ENCODE data around the gene CYREN.

Gene CYREN

DNA sequence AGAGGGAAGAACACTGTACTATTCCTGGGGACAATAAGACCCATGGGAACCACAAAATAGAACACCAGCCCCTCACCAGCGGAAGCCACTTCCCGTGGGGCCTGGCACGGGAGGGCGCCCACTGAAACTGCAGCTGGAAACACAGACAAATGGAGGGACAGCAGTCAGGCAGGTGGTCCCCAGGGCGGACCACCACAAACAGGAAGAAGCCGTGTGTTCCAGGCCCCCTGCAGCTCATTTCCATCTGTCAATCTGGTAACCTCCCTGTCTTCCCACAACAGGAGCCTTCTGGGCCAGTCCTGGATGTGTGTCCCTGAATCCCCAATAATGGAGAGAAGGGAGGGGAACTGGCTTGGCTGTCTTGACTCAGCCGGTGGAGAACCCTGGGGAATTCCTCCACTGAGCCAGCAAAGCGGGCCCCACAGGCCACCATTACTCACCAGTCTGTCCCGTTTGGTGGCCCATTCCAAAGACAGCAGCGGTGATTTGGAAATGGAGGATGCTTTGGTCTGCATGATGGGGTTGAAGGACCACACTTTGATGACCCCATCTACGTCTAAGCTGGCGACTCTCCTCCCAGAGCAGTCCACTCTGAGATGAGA is 24.1 kb upstream of the CYREN start:
- TF ChIP-seq, protein P1, sequence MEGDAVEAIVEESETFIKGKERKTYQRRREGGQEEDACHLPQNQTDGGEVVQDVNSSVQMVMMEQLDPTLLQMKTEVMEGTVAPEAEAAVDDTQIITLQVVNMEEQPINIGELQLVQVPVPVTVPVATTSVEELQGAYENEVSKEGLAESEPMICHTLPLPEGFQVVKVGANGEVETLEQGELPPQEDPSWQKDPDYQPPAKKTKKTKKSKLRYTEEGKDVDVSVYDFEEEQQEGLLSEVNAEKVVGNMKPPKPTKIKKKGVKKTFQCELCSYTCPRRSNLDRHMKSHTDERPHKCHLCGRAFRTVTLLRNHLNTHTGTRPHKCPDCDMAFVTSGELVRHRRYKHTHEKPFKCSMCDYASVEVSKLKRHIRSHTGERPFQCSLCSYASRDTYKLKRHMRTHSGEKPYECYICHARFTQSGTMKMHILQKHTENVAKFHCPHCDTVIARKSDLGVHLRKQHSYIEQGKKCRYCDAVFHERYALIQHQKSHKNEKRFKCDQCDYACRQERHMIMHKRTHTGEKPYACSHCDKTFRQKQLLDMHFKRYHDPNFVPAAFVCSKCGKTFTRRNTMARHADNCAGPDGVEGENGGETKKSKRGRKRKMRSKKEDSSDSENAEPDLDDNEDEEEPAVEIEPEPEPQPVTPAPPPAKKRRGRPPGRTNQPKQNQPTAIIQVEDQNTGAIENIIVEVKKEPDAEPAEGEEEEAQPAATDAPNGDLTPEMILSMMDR (IDR thresholded peaks at IDR 0.05), result no peak

GRCh38 chr7:135193615-135194081 is 23.1 kb upstream of the CYREN start:
- TF ChIP-seq, protein P1 (IDR thresholded peaks at IDR 0.05), result no peak

DNA sequence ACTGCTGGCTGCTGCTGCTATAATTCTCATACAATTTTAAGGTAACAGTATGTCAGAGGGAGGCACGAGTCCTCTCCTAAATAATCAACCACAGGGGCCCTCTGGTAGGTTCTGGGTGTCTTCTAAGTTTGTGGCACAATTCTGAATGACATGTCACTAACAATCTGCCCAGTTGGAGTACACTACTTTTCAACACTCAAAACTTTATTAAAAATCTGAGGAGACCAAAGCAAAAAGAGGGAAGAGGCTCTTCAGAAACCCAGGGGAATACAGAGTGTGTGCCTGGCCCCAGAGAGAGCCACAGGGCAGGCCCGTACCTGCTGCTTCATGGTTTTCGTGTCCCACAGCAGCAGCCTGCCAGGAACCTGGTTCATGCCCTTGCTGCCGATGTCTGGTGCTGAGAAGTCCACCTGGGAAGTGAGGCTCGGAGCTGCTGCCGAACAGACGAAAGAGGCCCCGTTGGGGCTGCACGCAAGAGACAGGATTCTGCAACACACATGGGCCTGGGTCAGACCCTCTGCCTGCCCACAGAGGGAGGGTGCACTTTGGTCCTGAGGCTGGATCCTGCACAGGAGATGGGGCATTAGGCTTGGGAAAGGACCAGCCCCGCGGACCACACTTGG is 22.5 kb upstream of the CYREN start:
- TF ChIP-seq, protein P1 (IDR thresholded peaks at IDR 0.05), result no peak

DNA sequence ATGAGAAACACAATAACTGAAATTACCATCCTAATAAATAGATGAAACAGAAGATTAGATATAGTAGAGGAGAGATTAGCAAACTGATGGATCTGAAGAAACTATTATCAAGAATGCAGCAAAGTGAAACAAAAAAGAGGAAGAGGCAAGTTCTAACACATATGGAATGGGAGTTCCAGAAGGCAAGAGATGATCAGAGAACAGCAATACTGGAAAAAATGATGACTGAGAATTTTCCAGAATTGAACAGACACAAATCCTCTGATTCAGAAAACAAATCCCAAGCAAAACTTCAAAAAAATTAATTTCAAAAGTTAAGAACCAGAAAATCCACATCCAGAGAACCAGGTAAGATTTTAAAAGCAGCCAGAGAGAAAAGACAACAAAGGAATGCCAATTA is 20.2 kb upstream of the CYREN start:
- TF ChIP-seq, protein P1 (IDR thresholded peaks at IDR 0.05), result no peak

DNA sequence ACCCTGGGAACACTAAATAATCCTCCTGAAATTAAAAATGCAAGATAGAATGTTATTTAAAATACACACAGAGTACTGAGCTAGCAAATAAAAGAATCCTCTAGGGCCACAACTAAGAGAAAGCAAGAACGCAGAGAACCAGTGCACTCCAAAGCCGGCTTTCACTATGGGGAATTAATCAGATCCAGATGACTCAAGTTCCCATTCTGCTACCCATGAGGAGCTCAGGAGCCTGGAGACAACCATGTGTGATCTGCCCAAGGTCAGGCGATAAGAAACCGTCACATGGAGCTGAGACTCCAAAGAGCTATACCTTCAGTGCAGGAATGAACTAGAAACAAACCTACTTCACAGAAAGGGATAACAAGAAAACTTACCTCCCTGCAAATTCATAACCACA is 19.5 kb upstream of the CYREN start:
- TF ChIP-seq, protein P1 (IDR thresholded peaks at IDR 0.05), result no peak

DNA sequence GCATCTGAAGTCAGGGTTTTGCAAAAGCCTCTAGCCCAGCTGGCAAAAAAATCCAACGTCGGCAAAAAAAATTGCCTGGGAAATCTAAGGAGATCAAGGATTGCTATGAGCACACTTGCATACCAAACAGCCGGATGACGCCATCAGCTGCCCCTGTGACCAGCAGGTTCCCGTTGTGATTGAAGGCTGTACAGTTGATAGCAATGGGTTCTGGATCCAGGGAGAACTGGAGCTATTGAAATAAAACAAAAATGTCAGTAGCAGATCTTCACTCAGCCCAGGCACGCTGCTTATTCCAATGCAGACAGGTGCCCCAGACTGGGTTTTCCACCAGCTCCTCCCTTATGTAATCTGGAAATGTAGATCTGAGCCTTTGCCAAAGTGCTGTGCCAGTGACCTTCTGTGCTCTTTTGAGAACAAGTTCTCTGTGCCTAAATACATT is 18.7 kb upstream of the CYREN start:
- TF ChIP-seq, protein P1 (IDR thresholded peaks at IDR 0.05), result no peak

DNA sequence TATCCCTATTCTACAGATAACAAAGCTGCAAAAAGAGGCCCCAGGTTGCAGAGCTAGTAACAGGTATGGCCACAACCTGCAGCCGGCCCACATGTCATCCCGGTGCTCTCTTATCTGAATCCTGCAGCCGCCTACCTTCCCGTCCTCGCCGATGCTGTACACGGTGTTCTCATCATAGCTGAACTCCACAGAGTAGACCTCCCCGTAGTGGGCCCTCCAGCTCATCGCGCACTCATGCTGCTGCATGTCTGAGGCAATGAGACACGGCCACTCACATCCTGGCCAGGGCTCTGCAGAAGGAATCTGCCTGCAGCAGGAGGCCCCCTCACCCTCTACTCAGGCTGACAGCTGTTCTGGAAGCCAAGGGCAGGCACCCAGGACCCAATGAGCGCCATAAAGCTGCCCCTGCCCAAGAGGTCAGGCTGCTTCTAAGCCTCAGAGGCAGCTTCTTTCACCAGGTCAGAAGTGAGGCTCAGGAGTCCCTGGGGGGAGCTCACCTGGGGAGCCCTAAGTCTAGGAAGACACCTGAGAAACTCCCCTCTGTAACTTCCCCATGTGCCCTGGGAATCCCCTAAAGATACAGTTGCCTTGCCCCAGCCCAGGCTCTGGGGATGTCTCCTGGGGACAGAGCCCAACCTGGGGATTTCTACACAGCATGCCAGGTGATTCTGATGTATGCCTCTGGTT is 17.9 kb upstream of the CYREN start:
- TF ChIP-seq, protein P1 (IDR thresholded peaks at IDR 0.05), result no peak

All from LNCAP (cell line).